ENCODE data around the gene OR10R2. TPM values are rescaled to one million over a fixed set of nuclear protein-coding genes. Genes with fewer than 3 reads are reported as not detected.

OR10R2 gene
- total RNA-seq, 1 experiment from 2014 or later = not detected

DNA sequence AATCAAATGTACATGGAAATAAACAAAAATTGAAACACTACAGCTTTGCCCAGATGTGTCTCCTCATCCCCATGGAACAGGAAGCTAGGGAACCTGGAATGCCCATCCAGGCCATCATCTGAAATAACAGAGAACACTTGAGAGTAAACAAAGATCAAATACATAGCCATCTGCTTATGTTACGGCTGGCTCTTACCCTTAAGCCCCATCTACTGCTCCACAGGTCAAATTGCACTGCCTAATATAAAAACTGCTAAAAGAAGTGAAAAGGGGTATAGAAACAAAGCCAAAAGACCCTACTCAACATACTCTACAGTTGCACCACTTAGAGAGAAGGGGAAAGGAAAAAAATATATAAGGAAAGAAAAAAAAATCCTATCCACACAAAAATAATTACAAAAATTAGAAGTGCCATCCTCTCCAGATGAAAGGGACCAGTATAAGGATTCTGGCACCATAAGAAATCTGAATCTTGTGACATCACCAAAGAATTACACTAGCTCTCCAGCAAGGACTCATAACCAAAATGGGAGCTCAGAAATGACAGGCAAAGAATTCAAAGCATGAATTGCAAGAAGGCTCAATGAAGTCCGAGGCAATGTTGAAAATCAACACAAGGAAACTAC, 55.3 kb downstream of the OR10R2 start:
- peak; percentile 27 for DNase-seq (ENCODE audit: low spot score)

Other genes starting within 250 kb of the OR10R2 start
- not detected in 2 replicates for gene CD1A, start 217.8 kb upstream of the OR10R2 start, total RNA-seq (2014; rRNA removed; shearing (Covaris generic))
- not detected in 2 replicates for gene CD1C, start 182.3 kb upstream of the OR10R2 start, total RNA-seq (2014; rRNA removed; shearing (Covaris generic))
- not detected in 2 replicates for gene CD1B, start 140.7 kb upstream of the OR10R2 start, total RNA-seq (2014; rRNA removed; shearing (Covaris generic))
- gene CD1E, start 118.3 kb upstream of the OR10R2 start, total RNA-seq (2014; rRNA removed; shearing (Covaris generic)) = not detected in 2 replicates
- gene OR10T2, start 72.8 kb upstream of the OR10R2 start, total RNA-seq (2014; rRNA removed; shearing (Covaris generic)) = not detected in 2 replicates
- not detected in 2 replicates for gene OR10K2, start 46.0 kb upstream of the OR10R2 start, total RNA-seq (2014; rRNA removed; shearing (Covaris generic))
- not detected in 2 replicates for gene OR10K1, start 10.4 kb upstream of the OR10R2 start, total RNA-seq (2014; rRNA removed; shearing (Covaris generic))
- gene OR6Y1, start 82.2 kb downstream of the OR10R2 start, total RNA-seq (2014; rRNA removed; shearing (Covaris generic)) = not detected in 2 replicates
- not detected in 2 replicates for gene OR6P1, start 98.4 kb downstream of the OR10R2 start, total RNA-seq (2014; rRNA removed; shearing (Covaris generic))
- not detected in 2 replicates for gene OR10X1, start 107.7 kb downstream of the OR10R2 start, total RNA-seq (2014; rRNA removed; shearing (Covaris generic))
- gene OR10Z1, start 133.0 kb downstream of the OR10R2 start, total RNA-seq (2014; rRNA removed; shearing (Covaris generic)) = not detected in 2 replicates
- not detected in 2 replicates for gene SPTA1, start 214.5 kb downstream of the OR10R2 start, total RNA-seq (2014; rRNA removed; shearing (Covaris generic))
- not detected in 2 replicates for gene OR6K2, start 228.4 kb downstream of the OR10R2 start, total RNA-seq (2014; rRNA removed; shearing (Covaris generic))
- not detected in 2 replicates for gene OR6K3, start 248.5 kb downstream of the OR10R2 start, total RNA-seq (2014; rRNA removed; shearing (Covaris generic))